RWPE1 (cell line): Measurements from ENCODE around the gene ABL2.
"Not testable (repeated sequence)": the region's sequence is repeated elsewhere in the genome, so short reads cannot be mapped to it uniquely, and the experiment has no call there.

Experiments
- CTCF ChIA-PET: fragments of 350-600 bp; sonication (Branson Sonifier 250); formaldehyde crosslinking; extraction: SDS; loops from one replicate; lab custom pipeline; 2021; lab: Yijun Ruan, JAX
- POLR2A ChIA-PET: fragments of 400-600 bp; formaldehyde crosslinking; extraction: SDS; loops from one replicate; lab custom pipeline; 2020; ENCODE audit warnings: antibody characterized with exemption; ENCODE audit not compliant: low non-redundant PET; lab: Yijun Ruan, JAX
- DNase-seq: peaks from one replicate; pipeline ENCODE4 v3.0.0; 2012; ENCODE audit warnings: low spot score
- H3K27ac ChIP-seq: fragments of 450-650 bp; 2 replicates; pipeline ENCODE4 v1.5.1; 2017
- CTCF ChIP-seq: fragments of 450-650 bp; conservative IDR thresholded peaks from 2 replicates; pipeline ENCODE4 v1.5.1; 2017; ENCODE audit warnings: low read depth, mild to moderate bottlenecking

The ABL2 gene

GRCh38 chr1:179202161-179202560, 27.3 kb downstream of the ABL2 start:
- TF ChIP-seq CTCF = no peak
- CTCF ChIA-PET = no interaction called here
- DNase-seq = no peak
- POLR2A ChIA-PET = no interaction called here
- H3K27ac ChIP-seq = no peak overlapping the region

- POLR2A ChIA-PET = no interaction called here
- TF ChIP-seq CTCF = no peak
- no peak for DNase-seq
- CTCF ChIA-PET = no interaction called here
- no peak overlapping the region for H3K27ac ChIP-seq
These were observed 28.9 kb downstream of the ABL2 start for GRCh38 chr1:179200586-179200985.

- POLR2A ChIA-PET = no interaction called here
- no peak overlapping the region; the same call in 1 of the 2 replicates for H3K27ac ChIP-seq
- DNase-seq = no peak
- CTCF ChIA-PET = interaction anchor here (0.6 to 0.7 kb wide), 2 partner anchors 17 to 442 kb away, joined by 5 to 9 read pairs; no protein-coding TSS in a partner anchor
- TF ChIP-seq CTCF = no peak
These were observed 31.7 kb downstream of the ABL2 start for GRCh38 chr1:179197690-179198297.

GRCh38 chr1:179195857-179196256, 33.6 kb downstream of the ABL2 start:
- POLR2A ChIA-PET, H3K27ac ChIP-seq, DNase-seq, CTCF ChIA-PET: not testable (repeated sequence)

GRCh38 chr1:179195376-179195775, 34.1 kb downstream of the ABL2 start:
- no peak overlapping the region for H3K27ac ChIP-seq
- POLR2A ChIA-PET = no interaction called here
- no peak for DNase-seq
- CTCF ChIA-PET = no interaction called here
- no peak for TF ChIP-seq CTCF

GRCh38 chr1:179194068-179194537, 35.4 kb downstream of the ABL2 start:
- ChIA-PET POLR2A (no interaction called here), CTCF (interaction anchor here (0.7 kb wide), 1 partner anchor 15 kb away, joined by 3 read pairs; no protein-coding TSS in a partner anchor)
- no peak overlapping the region for H3K27ac ChIP-seq
- DNase-seq = no peak
- TF ChIP-seq CTCF = no peak; the same call in 1 of the 2 replicates

- POLR2A ChIA-PET = no interaction called here
- no peak overlapping the region for H3K27ac ChIP-seq
- TF ChIP-seq CTCF = no peak
- CTCF ChIA-PET = interaction anchor here (0.6 kb wide), 1 partner anchor 16 kb away, joined by 3 read pairs; no protein-coding TSS in a partner anchor
- DNase-seq = no peak
These were observed 38.6 kb downstream of the ABL2 start for GRCh38 chr1:179190861-179191260.
